CD4-positive, alpha-beta T cell treated with Interleukin-4 for 4 hours (primary cell): ENCODE data around the gene FADS3.

Experiments used
- DNase-seq: peaks from one replicate; pipeline ENCODE4 v3.0.0-alpha.2; 2020

FADS3 gene

GRCh38 chr11:61833471-61833870, 57.9 kb downstream of the FADS3 start:
- no peak for DNase-seq

GRCh38 chr11:61832754-61833153, 58.6 kb downstream of the FADS3 start:
- DNase-seq, result no peak

GRCh38 chr11:61832207-61832606, 59.1 kb downstream of the FADS3 start:
- no peak for DNase-seq

GRCh38 chr11:61830237-61831105, 60.9 kb downstream of the FADS3 start:
- DNase-seq, result no peak

GRCh38 chr11:61829806-61830205, 61.5 kb downstream of the FADS3 start:
- no peak for DNase-seq

- DNase-seq, result no peak
These were observed 62.5 kb downstream of the FADS3 start for GRCh38 chr11:61828629-61829407.

GRCh38 chr11:61828379-61828628, 63.0 kb downstream of the FADS3 start:
- DNase-seq, result no peak

- peak; percentile 33 for DNase-seq
These were observed 63.6 kb downstream of the FADS3 start, which contains the start of gene FADS2 for GRCh38 chr11:61827571-61828378. TSS of gene FADS2 (plus strand) at chr11:61828300. CDS start at chr11:61828391, 91 bp downstream.

- DNase-seq, result no peak
These were observed 64.3 kb downstream of the FADS3 start for GRCh38 chr11:61826930-61827570.
